Adrenal gland (tissue), 5 donors: ENCODE results near the gene THSD7A.

Experiments
- CTCF ChIP-seq, 6 experiments: fragments of 450-650 bp in 4 of 6; fragments of 200-600 bp in 2 of 6; sonication (generic) in 1 of 6; IDR thresholded peaks; 1 replicate in 5 of 6; 2 replicates in 1 of 6; pipeline versions ENCODE4 v1.5.1 to v1.8.0; 2016 to 2021; ENCODE audit warnings: antibody characterized with exemption in 6 of 6, mild to moderate bottlenecking in 2 of 6, moderate library complexity in 1 of 6
- POLR2A ChIP-seq, 2 donors: fragments of 450-650 bp; IDR thresholded peaks; one replicate each; pipeline ENCODE4 v1.6.1; 2017; ENCODE audit warnings: antibody characterized with exemption in 2 of 2, mild to moderate bottlenecking in 2 of 2, moderate library complexity in 1 of 2
- donor health status: DM: no; HTN: no; CAD: no.

GRCh38 chr7:11412036-11412435, 420.0 kb downstream of the THSD7A start:
- TF ChIP-seq POLR2A (IDR thresholded peaks at IDR 0.05): no peak
- no peak for TF ChIP-seq CTCF (IDR thresholded peaks at IDR 0.05)
